HEK293 (cell line): ENCODE results near the gene EYA2.

Experiments
- AEBP2 ChIP-seq: fragments of 450-650 bp; formaldehyde crosslinking; IDR thresholded peaks from 2 replicates; pipeline ENCODE4 v1.5.1; 2016; ENCODE audit warnings: missing biosample characterization, missing genetic modification characterization, borderline replicate concordance
- CTCF ChIP-seq: fragments of 450-650 bp; formaldehyde crosslinking; IDR thresholded peaks from 2 replicates; pipeline ENCODE4 v1.5.1; 2016; ENCODE audit warnings: missing biosample characterization, missing genetic modification characterization
- GLI2 ChIP-seq: fragments of 450-650 bp; formaldehyde crosslinking; IDR thresholded peaks from 2 replicates; pipeline ENCODE4; 2017; ENCODE audit warnings: missing biosample characterization, missing genetic modification characterization, low read depth, borderline replicate concordance
- GLIS1 ChIP-seq: fragments of 450-650 bp; formaldehyde crosslinking; IDR thresholded peaks from 2 replicates; pipeline ENCODE4 v1.5.1; 2016; ENCODE audit warnings: missing biosample characterization, missing genetic modification characterization
- IKZF3 ChIP-seq: fragments of 450-650 bp; IDR thresholded peaks from 2 replicates; pipeline ENCODE4 v1.5.0; 2018; ENCODE audit warnings: missing biosample characterization, mild to moderate bottlenecking, missing genetic modification characterization, moderate library complexity
- KLF9 ChIP-seq: fragments of 450-650 bp; formaldehyde crosslinking; IDR thresholded peaks from 2 replicates; pipeline ENCODE4 v1.5.1; 2016; ENCODE audit warnings: missing biosample characterization, missing genetic modification characterization, low read depth
- MEIS1 ChIP-seq: sonication (generic); formaldehyde crosslinking; IDR thresholded peaks from 2 replicates; pipeline ENCODE4 v1.8.1; 2022; ENCODE audit warnings: missing genetic modification reagents, mild to moderate bottlenecking, borderline replicate concordance
- PATZ1 ChIP-seq: fragments of 450-650 bp; formaldehyde crosslinking; IDR thresholded peaks from 2 replicates; pipeline ENCODE4 v1.5.1; 2016; ENCODE audit warnings: missing biosample characterization, missing genetic modification characterization
- PBX3 ChIP-seq: sonication (generic); formaldehyde crosslinking; IDR thresholded peaks from 2 replicates; pipeline ENCODE4 v1.8.1; 2022; ENCODE audit warnings: mild to moderate bottlenecking, moderate library complexity, missing genetic modification reagents
- RBAK ChIP-seq: fragments of 450-650 bp; formaldehyde crosslinking; IDR thresholded peaks from 2 replicates; pipeline ENCODE4 v1.5.1; 2016; ENCODE audit warnings: missing biosample characterization, missing genetic modification characterization
- SP3 ChIP-seq: fragments of 450-650 bp; formaldehyde crosslinking; IDR thresholded peaks from 2 replicates; pipeline ENCODE4 v1.5.1; 2016; ENCODE audit warnings: missing biosample characterization, missing genetic modification characterization
- ZNF114 ChIP-seq: fragments of 450-650 bp; formaldehyde crosslinking; IDR thresholded peaks from 2 replicates; pipeline ENCODE4 v1.5.0; 2017; ENCODE audit warnings: missing biosample characterization, missing genetic modification characterization
- ZNF138 ChIP-seq: fragments of 450-650 bp; formaldehyde crosslinking; IDR thresholded peaks from 2 replicates; pipeline ENCODE4 v1.5.1; 2016; ENCODE audit warnings: missing biosample characterization, missing genetic modification characterization, borderline replicate concordance
- ZNF211 ChIP-seq: fragments of 450-650 bp; formaldehyde crosslinking; IDR thresholded peaks from 2 replicates; pipeline ENCODE4 v1.5.1; 2016; ENCODE audit warnings: low read depth, missing biosample characterization, missing genetic modification characterization
- ZNF214 ChIP-seq: fragments of 450-650 bp; formaldehyde crosslinking; IDR thresholded peaks from 2 replicates; pipeline ENCODE4 v1.5.1; 2017; ENCODE audit warnings: missing biosample characterization, mild to moderate bottlenecking, missing genetic modification characterization, borderline replicate concordance
- ZNF248 ChIP-seq: fragments of 450-650 bp; formaldehyde crosslinking; IDR thresholded peaks from 2 replicates; pipeline ENCODE4 v1.5.1; 2017; ENCODE audit warnings: missing biosample characterization, missing genetic modification characterization
- ZNF341 ChIP-seq: fragments of 450-650 bp; formaldehyde crosslinking; IDR thresholded peaks from 2 replicates; pipeline ENCODE4; 2016; ENCODE audit warnings: low read depth, missing biosample characterization, missing genetic modification characterization
- ZNF398 ChIP-seq: fragments of 450-650 bp; formaldehyde crosslinking; IDR thresholded peaks from 2 replicates; pipeline ENCODE4 v1.5.1; 2017; ENCODE audit warnings: missing biosample characterization, missing genetic modification characterization
- ZNF48 ChIP-seq: fragments of 450-650 bp; formaldehyde crosslinking; IDR thresholded peaks from 2 replicates; pipeline ENCODE4 v1.5.1; 2016; ENCODE audit warnings: missing biosample characterization, missing genetic modification characterization
- ZNF561 ChIP-seq: fragments of 450-650 bp; IDR thresholded peaks from 2 replicates; pipeline ENCODE4 v1.5.1; 2018; ENCODE audit warnings: missing biosample characterization, missing genetic modification characterization, borderline replicate concordance
- ZNF580 ChIP-seq: fragments of 450-650 bp; formaldehyde crosslinking; IDR thresholded peaks from 2 replicates; pipeline ENCODE4 v1.5.1; 2016; ENCODE audit warnings: missing biosample characterization, missing genetic modification characterization
- ZNF629 ChIP-seq: fragments of 450-650 bp; formaldehyde crosslinking; IDR thresholded peaks from 2 replicates; pipeline ENCODE4 v1.5.1; 2017; ENCODE audit warnings: missing biosample characterization, missing genetic modification characterization
- ZNF654 ChIP-seq: fragments of 450-650 bp; formaldehyde crosslinking; IDR thresholded peaks from 2 replicates; pipeline ENCODE4 v1.5.1; 2016; ENCODE audit warnings: low read depth, missing biosample characterization, missing genetic modification characterization
- ZNF76 ChIP-seq: fragments of 450-650 bp; formaldehyde crosslinking; IDR thresholded peaks from 2 replicates; pipeline ENCODE4; 2016; ENCODE audit warnings: low read depth, missing biosample characterization, missing genetic modification characterization, borderline replicate concordance

Gene EYA2

GRCh38 chr20:47150403-47151152 is 255.9 kb downstream of the EYA2 start (continued):
- TF ChIP-seq KLF9 (no peak), ZNF114 (tag by site-specific recombination) (no peak), ZNF629 (tag by site-specific recombination) (no peak), ZNF654 (tag by site-specific recombination) (peak; percentile 66), SP3 (tag by site-specific recombination) (peak; percentile 62), ZNF48 (tag by site-specific recombination) (no peak), ZNF138 (tag by site-specific recombination) (no peak), ZNF341 (peak; percentile 36; the same call in 1 of the 2 replicates), PBX3 (CRISPR knock-in tag) (no peak), AEBP2 (tag by site-specific recombination) (no peak), MEIS1 (CRISPR knock-in tag) (no peak), GLIS1 (tag by site-specific recombination) (no peak), IKZF3 (tag by site-specific recombination) (peak; percentile 73), ZNF398 (no peak), ZNF211 (tag by site-specific recombination) (no peak), CTCF (tag by site-specific recombination) (peak; percentile 33; the same call in 1 of the 2 replicates), PATZ1 (tag by site-specific recombination) (no peak), ZNF561 (tag by site-specific recombination) (peak; percentile 51; the same call in 1 of the 2 replicates), RBAK (no peak), ZNF248 (tag by site-specific recombination) (no peak), GLI2 (no peak), ZNF214 (tag by site-specific recombination) (no peak), ZNF580 (tag by site-specific recombination) (no peak), ZNF76 (tag by site-specific recombination) (peak; percentile 44; the same call in 1 of the 2 replicates)
